Astrocyte (in vitro differentiated cells and primary cell): ENCODE data around the gene GRAMD4. TPM values are rescaled to one million over a fixed set of nuclear protein-coding genes. Genes with fewer than 3 reads are reported as not detected.

ENCODE experiments used
- DNase-seq: peaks from one replicate; pipeline ENCODE4 v3.0.0-alpha.2; 2010; ENCODE audit warnings: low read depth
- FAIRE-seq: peaks from 2 replicates; lab custom pipeline; 2011; peaks lifted over from hg19 to GRCh38; lab: Jason Lieb, UNC
- H2AFZ ChIP-seq: 2 replicates; pipeline ENCODE4 v1.6.0; 2012; ENCODE audit warnings: low read depth, low read length, inconsistent platforms
- H3K27ac ChIP-seq: 2 replicates; pipeline ENCODE4 v1.5.1; 2011; ENCODE audit warnings: low read depth, low read length, inconsistent platforms
- H3K27me3 ChIP-seq: 2 replicates; pipeline ENCODE4 v1.6.0; 2011; ENCODE audit warnings: low read length, inconsistent platforms; ENCODE audit not compliant: insufficient read depth
- H3K36me3 ChIP-seq: 2 replicates; pipeline ENCODE4 v1.5.1; 2011; ENCODE audit warnings: low read length, inconsistent platforms; ENCODE audit not compliant: insufficient read depth
- H3K4me1 ChIP-seq: 2 replicates; pipeline ENCODE4 v1.5.1; 2011; ENCODE audit warnings: low read length, inconsistent platforms; ENCODE audit not compliant: insufficient read depth
- H3K4me2 ChIP-seq: 2 replicates; pipeline ENCODE4 v1.6.0; 2012; ENCODE audit warnings: low read length, inconsistent platforms
- H3K4me3 ChIP-seq: 2 replicates; pipeline ENCODE4 v1.5.1; 2011; ENCODE audit warnings: low read depth, mild to moderate bottlenecking, low read length, inconsistent platforms; ENCODE audit not compliant: insufficient read depth
- H3K79me2 ChIP-seq: 2 replicates; pipeline ENCODE4 v1.6.0; 2012; ENCODE audit warnings: mild to moderate bottlenecking, low read length, inconsistent platforms; ENCODE audit not compliant: insufficient read depth
- H3K9ac ChIP-seq: 2 replicates; pipeline ENCODE4 v1.6.0; 2012; ENCODE audit warnings: mild to moderate bottlenecking, low read length, inconsistent platforms
- H3K9me3 ChIP-seq: 2 replicates; pipeline ENCODE4 v1.5.1; 2012; ENCODE audit warnings: low read depth, mild to moderate bottlenecking, low read length, inconsistent platforms; ENCODE audit not compliant: insufficient read depth
- H4K20me1 ChIP-seq: 2 replicates; pipeline ENCODE4 v1.6.0; 2012; ENCODE audit warnings: low read length, inconsistent platforms; ENCODE audit not compliant: insufficient read depth
- H3K27ac Mint-ChIP-seq: one replicate; pipeline ENCODE4 v1.8.0; 2021; ENCODE audit warnings: mild to moderate bottlenecking, mixed read lengths; ENCODE audit not compliant: unreplicated experiment
- H3K27me3 Mint-ChIP-seq: one replicate; pipeline ENCODE4 v1.8.0; 2021; ENCODE audit warnings: low read depth, mixed read lengths; ENCODE audit not compliant: unreplicated experiment
- H3K36me3 Mint-ChIP-seq: one replicate; pipeline ENCODE4 v1.8.0; 2021; ENCODE audit warnings: low read depth, mixed read lengths; ENCODE audit not compliant: unreplicated experiment
- H3K4me1 Mint-ChIP-seq: one replicate; pipeline ENCODE4 v1.8.0; 2021; ENCODE audit warnings: low read depth, mixed read lengths; ENCODE audit not compliant: unreplicated experiment
- H3K4me3 Mint-ChIP-seq: one replicate; pipeline ENCODE4 v1.8.0; 2021; ENCODE audit warnings: mild to moderate bottlenecking, moderate library complexity, mixed read lengths; ENCODE audit not compliant: unreplicated experiment
- H3K9me3 Mint-ChIP-seq: one replicate; pipeline ENCODE4 v1.8.0; 2021; ENCODE audit warnings: mild to moderate bottlenecking, mixed read lengths; ENCODE audit not compliant: unreplicated experiment
- CTCF ChIP-seq: IDR thresholded peaks from 2 replicates; pipeline ENCODE4 v1.5.1; 2011; ENCODE audit warnings: low read depth, mild to moderate bottlenecking, inconsistent platforms, low read length, moderate library complexity; ENCODE audit not compliant: insufficient read depth
- EZH2 ChIP-seq: IDR thresholded peaks from 2 replicates; pipeline ENCODE4 v1.6.1; 2012; ENCODE audit warnings: mild to moderate bottlenecking, low read length, inconsistent platforms; ENCODE audit not compliant: insufficient read depth
- total RNA-seq: library from RNA; stranded (reverse); gene quantifications from 2 replicates; pipeline ENCODE4 v1.2.1, GENCODE V29; 2021

Gene GRAMD4
- total RNA-seq, 1 donor from 2014 or later = 17.8 TPM

DNA sequence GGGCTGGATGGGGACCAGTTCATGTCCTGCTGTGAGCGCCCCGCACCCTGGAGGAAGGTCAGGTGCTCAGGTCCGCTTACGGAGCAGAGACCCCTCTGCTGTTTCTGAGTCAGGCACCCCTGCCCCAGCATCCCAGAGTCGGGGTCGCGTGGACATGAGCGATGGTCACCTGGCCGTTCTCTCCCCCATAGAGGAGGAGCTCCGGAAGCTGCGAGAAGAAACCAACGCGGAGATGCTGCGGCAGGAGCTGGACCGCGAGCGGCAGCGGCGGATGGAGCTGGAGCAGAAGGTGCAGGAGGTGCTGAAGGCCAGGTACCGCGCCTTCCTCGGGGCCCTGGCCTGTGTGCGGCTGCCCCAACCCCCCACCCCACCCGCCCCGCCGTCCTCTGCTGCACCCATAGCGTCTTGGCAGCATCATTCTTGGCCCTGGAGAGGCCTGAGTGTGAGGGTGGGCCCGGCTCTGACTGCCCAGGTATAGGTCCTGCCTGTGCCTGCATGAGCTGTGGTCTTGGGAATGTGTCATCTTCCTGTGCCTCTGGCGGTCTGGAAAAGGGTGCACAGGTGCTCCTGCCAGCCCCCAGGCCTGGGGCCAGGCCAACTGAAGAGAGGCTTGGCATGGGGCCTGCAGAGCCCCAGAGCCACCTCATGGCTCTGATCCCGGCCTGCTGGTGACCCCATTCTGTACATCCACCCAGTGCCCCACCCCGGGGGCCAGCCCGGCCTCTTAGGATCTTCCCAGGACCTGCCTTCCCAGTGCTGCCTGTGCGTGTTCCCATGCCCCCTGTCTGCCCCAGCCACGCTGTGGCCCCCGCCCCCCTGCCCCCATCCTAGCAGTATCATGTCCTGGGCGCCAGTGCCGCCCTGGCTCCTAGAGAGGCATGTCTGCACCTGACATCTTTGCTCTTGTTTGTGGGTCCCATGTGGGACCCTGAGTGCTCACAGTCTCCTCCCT lies 38.1 kb downstream of the GRAMD4 start:
- H3K9ac ChIP-seq = no peak overlapping the region
- H3K4me1 ChIP-seq = peaks cover 4% of the 10 kb centered on the region
- H3K36me3 ChIP-seq = no peaks in the 10 kb centered on the region
- no peaks in the 10 kb centered on the region for H3K9me3 ChIP-seq
- Mint-ChIP-seq H3K4me1 (peaks cover 2% of the 10 kb centered on the region), H3K27me3 (peaks cover 3% of the 10 kb centered on the region), H3K27ac (no peak overlapping the region), H3K4me3 (no peak overlapping the region), H3K36me3 (peaks cover 6% of the 10 kb centered on the region), H3K9me3 (peaks cover 2% of the 10 kb centered on the region)
- DNase-seq = no peak
- H3K4me3 ChIP-seq = no peak overlapping the region
- H2AFZ ChIP-seq = no peak overlapping the region
- H3K27me3 ChIP-seq = no peaks in the 10 kb centered on the region
- H3K4me2 ChIP-seq = no peak overlapping the region
- H3K79me2 ChIP-seq = no peaks in the 10 kb centered on the region
- FAIRE-seq = no peak
- peaks cover 50% of the 10 kb centered on the region for H4K20me1 ChIP-seq
- TF ChIP-seq CTCF (no peak), EZH2 (no peak)
- H3K27ac ChIP-seq = no peak overlapping the region

- H3K9ac ChIP-seq = no peak overlapping the region
- no peak overlapping the region for H2AFZ ChIP-seq
- TF ChIP-seq EZH2 (no peak), CTCF (no peak)
- H3K4me1 ChIP-seq = peaks cover 4% of the 10 kb centered on the region
- no peaks in the 10 kb centered on the region for H3K27me3 ChIP-seq
- peaks cover 44% of the 10 kb centered on the region for H4K20me1 ChIP-seq
- peaks cover 2% of the 10 kb centered on the region for H3K9me3 Mint-ChIP-seq
- H3K27ac ChIP-seq = no peak overlapping the region
- H3K4me3 ChIP-seq = no peak overlapping the region
- no peaks in the 10 kb centered on the region for H3K36me3 ChIP-seq
- no peak overlapping the region for H3K4me3 Mint-ChIP-seq
- H3K9me3 ChIP-seq = no peaks in the 10 kb centered on the region
- no peak for FAIRE-seq
- no peak overlapping the region for H3K4me2 ChIP-seq
- no peak for DNase-seq
- peaks cover 3% of the 10 kb centered on the region for H3K27me3 Mint-ChIP-seq
- peaks cover 6% of the 10 kb centered on the region for H3K36me3 Mint-ChIP-seq
- H3K27ac Mint-ChIP-seq = no peak overlapping the region
- no peaks in the 10 kb centered on the region for H3K79me2 ChIP-seq
- peaks cover 2% of the 10 kb centered on the region for H3K4me1 Mint-ChIP-seq
These were observed 39.0 kb downstream of the GRAMD4 start for GRCh38 chr22:46659059-46659790.
